ENCODE results near the gene SAFB. TPM values are rescaled to one million over a fixed set of nuclear protein-coding genes. Genes with fewer than 3 reads are reported as not detected.

Gene SAFB
- total and polyA plus RNA-seq, 2 of the 13 experiments (the other 11 are each of a cell fraction or from before 2014, with no cell fraction given) = 21.0 to 28.4 TPM

- in situ Hi-C loops (cut with HindIII; ENCODE audit: extremely low pct_ligation_motif_present, low pct_unique_long_range_greater_than_20kb) (no loop called here), intact Hi-C loops (cut with micrococcal nuclease; ENCODE audit: unreplicated experiment) (no loop called here)
- WGBS (ENCODE audit: low lambda C conversion rate) = 96% methylated on average over 4 of the region's 22 CpGs
- no peak overlapping the region for H3K4me3 ChIP-seq (replicated peaks in 1 of 3; ENCODE audit: insufficient read depth in 1 of 3, low read depth in 2 of 3, low read length in 3 of 3)
- no peak overlapping the region for H3K4me2 ChIP-seq (ENCODE audit: low read depth, low read length)
- H4K20me1 ChIP-seq (ENCODE audit: insufficient read depth, low read length) = no peaks in the 10 kb centered on the region
- H2AFZ ChIP-seq (ENCODE audit: low read length) = no peak overlapping the region
- FAIRE-seq (no peak), DNase-seq (ENCODE audit: low spot score) (no peak), ATAC-seq (no peak)
- H3K27me3 ChIP-seq (ENCODE audit: control insufficient read depth in 1 of 2, insufficient read depth in 2 of 2, low read length in 2 of 2) = no peaks in the 10 kb centered on the region; a peak in 1 of 5 replicates
- H3K36me3 ChIP-seq (replicated peaks in 1 of 2; ENCODE audit: control insufficient read depth in 1 of 2, insufficient read depth in 2 of 2, low read length in 2 of 2) = no peaks in the 10 kb centered on the region
- H3K79me2 ChIP-seq (ENCODE audit: insufficient read depth, low read length) = peaks cover 7% of the 10 kb centered on the region
- peaks cover 25% of the 10 kb centered on the region for H3K4me1 ChIP-seq (ENCODE audit: insufficient read depth, low read length)
- ChIA-PET CTCF (ENCODE audit: low intra/inter-chr PET ratio, low total read pairs) (no interaction called here), POLR2A (interaction anchor here (1.5 kb wide), 1 partner anchor 56 kb away, joined by 4 read pairs; the partner anchor contains the start of genes SAFB and SAFB2)
- H3K9me3 ChIP-seq (ENCODE audit: low read length) = no peaks in the 10 kb centered on the region
- H3K9ac ChIP-seq (ENCODE audit: insufficient read depth, low read depth, low read length) = no peak overlapping the region
- no peak overlapping the region for H3K27ac ChIP-seq (ENCODE audit: extremely low read length, insufficient read depth, low read length)
- BruUV-seq (replicated peaks) = no TSS peak
- TF ChIP-seq NR2C2 (CRISPR knock-in tag; IDR thresholded peaks at IDR 0.05; ENCODE audit: borderline replicate concordance) = peak; percentile 65
- TF ChIP-seq HDAC1 (CRISPR knock-in tag; IDR thresholded peaks at IDR 0.05) = 0 out of 2 replicates have a peak, but pooled peaks have one; percentile 23
- 0 out of 2 replicates have a peak, but pooled peaks have one; percentile 44 for TF ChIP-seq NR2F2 (IDR thresholded peaks at IDR 0.05; ENCODE audit: borderline replicate concordance, low read depth)
- TF ChIP-seq ZNF263 (CRISPR knock-in tag; IDR thresholded peaks at IDR 0.05) = peak; percentile 99
- no peak for TF ChIP-seq ZNF318 (CRISPR knock-in tag; IDR thresholded peaks at IDR 0.05)
- TF ChIP-seq PAXIP1 (CRISPR knock-in tag; conservative IDR thresholded peaks at IDR 0.05) = 0 out of 2 replicates have a peak, but pooled peaks have one; percentile 35
- TF ChIP-seq HNF4A (CRISPR knock-in tag; IDR thresholded peaks at IDR 0.05) = peak; percentile 35; the same call in 1 of the 2 replicates
- TF ChIP-seq ZBTB38 (CRISPR knock-in tag; IDR thresholded peaks at IDR 0.05) = 0 out of 2 replicates have a peak, but pooled peaks have one; percentile 57
- TF ChIP-seq MTA1 (CRISPR knock-in tag; IDR thresholded peaks at IDR 0.05; ENCODE audit: borderline replicate concordance) = peak; percentile 19; the same call in 1 of the 2 replicates
- peak; percentile 42; the same call in 1 of the 2 replicates for TF ChIP-seq ZFX (CRISPR knock-in tag; IDR thresholded peaks at IDR 0.05; ENCODE audit: low read depth)
Observed at GRCh38 chr19:5678071-5678718, 55.3 kb downstream of the SAFB start.
